ENCODE data around the gene DIAPH2. TPM values are rescaled to one million over a fixed set of nuclear protein-coding genes. Genes with fewer than 3 reads are reported as not detected.

The DIAPH2 gene
- total RNA-seq, 1 experiment from 2014 or later, result 15.9 TPM

DNA sequence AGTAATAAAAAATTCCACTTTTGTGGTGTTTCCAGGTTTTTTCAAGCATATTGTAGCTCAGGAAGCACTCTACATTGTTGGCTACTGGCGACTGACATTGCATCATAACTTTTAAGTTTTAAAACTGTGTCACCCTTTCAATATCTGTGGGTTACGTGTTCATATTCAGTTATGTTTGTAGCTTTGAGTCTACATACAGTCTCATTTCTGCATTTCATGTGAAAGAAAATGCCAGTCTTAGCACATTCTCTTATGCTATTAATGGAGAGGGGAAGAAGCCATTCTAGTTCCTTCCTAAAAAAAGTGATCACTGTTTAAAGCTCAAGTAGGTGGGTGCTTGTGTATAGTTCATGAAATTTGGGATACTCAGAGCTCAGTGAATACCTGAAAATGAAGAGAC is 38.1 kb downstream of the DIAPH2 start:
- H3K27ac Mint-ChIP-seq, result no peak overlapping the region
- H3K4me3 Mint-ChIP-seq, result no peak overlapping the region
- H3K4me1 Mint-ChIP-seq, result peaks cover 12% of the 10 kb centered on the region
- ChIA-PET POLR2A (no interaction called here), CTCF (no interaction called here)
- TF ChIP-seq ZNF232 (CRISPR knock-in tag; IDR thresholded peaks at IDR 0.05), result no peak
- TF ChIP-seq KAT7 (CRISPR knock-in tag; IDR thresholded peaks at IDR 0.05; ENCODE audit: borderline replicate concordance), result no peak
- TF ChIP-seq JUN (CRISPR knock-in tag; IDR thresholded peaks at IDR 0.05), result no peak
- no peak for TF ChIP-seq CREB1 (CRISPR knock-in tag; IDR thresholded peaks at IDR 0.05)
- TF ChIP-seq, protein P1, sequence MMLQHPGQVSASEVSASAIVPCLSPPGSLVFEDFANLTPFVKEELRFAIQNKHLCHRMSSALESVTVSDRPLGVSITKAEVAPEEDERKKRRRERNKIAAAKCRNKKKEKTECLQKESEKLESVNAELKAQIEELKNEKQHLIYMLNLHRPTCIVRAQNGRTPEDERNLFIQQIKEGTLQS (CRISPR knock-in tag; conservative IDR thresholded peaks at IDR 0.05), result no peak
- TF ChIP-seq, protein P2, sequence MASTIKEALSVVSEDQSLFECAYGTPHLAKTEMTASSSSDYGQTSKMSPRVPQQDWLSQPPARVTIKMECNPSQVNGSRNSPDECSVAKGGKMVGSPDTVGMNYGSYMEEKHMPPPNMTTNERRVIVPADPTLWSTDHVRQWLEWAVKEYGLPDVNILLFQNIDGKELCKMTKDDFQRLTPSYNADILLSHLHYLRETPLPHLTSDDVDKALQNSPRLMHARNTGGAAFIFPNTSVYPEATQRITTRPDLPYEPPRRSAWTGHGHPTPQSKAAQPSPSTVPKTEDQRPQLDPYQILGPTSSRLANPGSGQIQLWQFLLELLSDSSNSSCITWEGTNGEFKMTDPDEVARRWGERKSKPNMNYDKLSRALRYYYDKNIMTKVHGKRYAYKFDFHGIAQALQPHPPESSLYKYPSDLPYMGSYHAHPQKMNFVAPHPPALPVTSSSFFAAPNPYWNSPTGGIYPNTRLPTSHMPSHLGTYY (CRISPR knock-in tag; IDR thresholded peaks at IDR 0.05), result no peak
- no peak for TF ChIP-seq JAZF1 (CRISPR knock-in tag; IDR thresholded peaks at IDR 0.05)
- TF ChIP-seq ELF4 (CRISPR knock-in tag; IDR thresholded peaks at IDR 0.05; ENCODE audit: low read depth), result no peak
- no peak for TF ChIP-seq SMAD4 (CRISPR knock-in tag; IDR thresholded peaks at IDR 0.05)
- TF ChIP-seq ZNF423 (CRISPR knock-in tag; IDR thresholded peaks at IDR 0.05), result no peak
- no peak for TF ChIP-seq NFATC4 (CRISPR knock-in tag; IDR thresholded peaks at IDR 0.05)
- peaks cover 8% of the 10 kb centered on the region for H3K27me3 Mint-ChIP-seq (ENCODE audit: low read depth)
- H3K36me3 Mint-ChIP-seq, result peaks cover 9% of the 10 kb centered on the region
- H3K9me3 Mint-ChIP-seq, result peaks cover 13% of the 10 kb centered on the region
- DNase-seq (ENCODE audit: low spot score) (no peak), ATAC-seq (no peak)

DNA sequence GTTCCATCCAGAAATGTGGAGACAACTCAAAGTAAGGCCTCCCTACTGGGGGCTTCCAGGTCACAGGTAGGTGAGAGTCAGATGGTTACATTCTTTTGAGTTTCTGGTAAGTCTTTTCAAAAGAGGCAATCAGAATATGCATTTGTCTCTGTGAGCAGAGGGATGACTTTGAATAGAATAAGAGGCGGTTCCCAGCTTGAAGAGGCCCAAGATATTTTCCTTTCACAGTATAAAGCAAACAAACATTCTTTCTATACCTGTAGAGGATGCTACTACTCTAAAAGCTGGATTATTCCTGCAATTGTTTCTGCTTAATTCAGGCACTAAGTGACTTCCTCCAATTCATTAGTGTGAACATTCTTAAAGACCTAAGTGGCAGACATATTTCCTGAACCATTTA is 44.4 kb downstream of the DIAPH2 start:
- DNase-seq (ENCODE audit: low spot score) (no peak), ATAC-seq (peak; percentile 52; the same call in 1 of the 2 replicates)
- Mint-ChIP-seq H3K4me3 (no peak overlapping the region), H3K27me3 (ENCODE audit: low read depth) (peaks cover 8% of the 10 kb centered on the region), H3K9me3 (no peaks in the 10 kb centered on the region), H3K27ac (no peak overlapping the region), H3K36me3 (no peaks in the 10 kb centered on the region), H3K4me1 (peaks cover 38% of the 10 kb centered on the region)
- TF ChIP-seq, protein P3, sequence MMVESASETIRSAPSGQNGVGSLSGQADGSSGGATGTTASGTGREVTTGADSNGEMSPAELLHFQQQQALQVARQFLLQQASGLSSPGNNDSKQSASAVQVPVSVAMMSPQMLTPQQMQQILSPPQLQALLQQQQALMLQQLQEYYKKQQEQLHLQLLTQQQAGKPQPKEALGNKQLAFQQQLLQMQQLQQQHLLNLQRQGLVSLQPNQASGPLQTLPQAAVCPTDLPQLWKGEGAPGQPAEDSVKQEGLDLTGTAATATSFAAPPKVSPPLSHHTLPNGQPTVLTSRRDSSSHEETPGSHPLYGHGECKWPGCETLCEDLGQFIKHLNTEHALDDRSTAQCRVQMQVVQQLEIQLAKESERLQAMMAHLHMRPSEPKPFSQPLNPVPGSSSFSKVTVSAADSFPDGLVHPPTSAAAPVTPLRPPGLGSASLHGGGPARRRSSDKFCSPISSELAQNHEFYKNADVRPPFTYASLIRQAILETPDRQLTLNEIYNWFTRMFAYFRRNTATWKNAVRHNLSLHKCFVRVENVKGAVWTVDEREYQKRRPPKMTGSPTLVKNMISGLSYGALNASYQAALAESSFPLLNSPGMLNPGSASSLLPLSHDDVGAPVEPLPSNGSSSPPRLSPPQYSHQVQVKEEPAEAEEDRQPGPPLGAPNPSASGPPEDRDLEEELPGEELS (CRISPR knock-in tag; IDR thresholded peaks at IDR 0.05), result no peak
- TF ChIP-seq OVOL2 (CRISPR knock-in tag; IDR thresholded peaks at IDR 0.05; ENCODE audit: borderline replicate concordance) (no peak), TP53 (CRISPR knock-in tag; IDR thresholded peaks at IDR 0.05) (no peak), CBFB (CRISPR knock-in tag; IDR thresholded peaks at IDR 0.05; ENCODE audit: low read depth) (no peak)
- TF ChIP-seq, protein P4, sequence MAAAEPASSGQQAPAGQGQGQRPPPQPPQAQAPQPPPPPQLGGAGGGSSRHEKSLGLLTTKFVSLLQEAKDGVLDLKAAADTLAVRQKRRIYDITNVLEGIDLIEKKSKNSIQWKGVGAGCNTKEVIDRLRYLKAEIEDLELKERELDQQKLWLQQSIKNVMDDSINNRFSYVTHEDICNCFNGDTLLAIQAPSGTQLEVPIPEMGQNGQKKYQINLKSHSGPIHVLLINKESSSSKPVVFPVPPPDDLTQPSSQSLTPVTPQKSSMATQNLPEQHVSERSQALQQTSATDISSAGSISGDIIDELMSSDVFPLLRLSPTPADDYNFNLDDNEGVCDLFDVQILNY (CRISPR knock-in tag; IDR thresholded peaks at IDR 0.05), result no peak
- TF ChIP-seq, protein P5, sequence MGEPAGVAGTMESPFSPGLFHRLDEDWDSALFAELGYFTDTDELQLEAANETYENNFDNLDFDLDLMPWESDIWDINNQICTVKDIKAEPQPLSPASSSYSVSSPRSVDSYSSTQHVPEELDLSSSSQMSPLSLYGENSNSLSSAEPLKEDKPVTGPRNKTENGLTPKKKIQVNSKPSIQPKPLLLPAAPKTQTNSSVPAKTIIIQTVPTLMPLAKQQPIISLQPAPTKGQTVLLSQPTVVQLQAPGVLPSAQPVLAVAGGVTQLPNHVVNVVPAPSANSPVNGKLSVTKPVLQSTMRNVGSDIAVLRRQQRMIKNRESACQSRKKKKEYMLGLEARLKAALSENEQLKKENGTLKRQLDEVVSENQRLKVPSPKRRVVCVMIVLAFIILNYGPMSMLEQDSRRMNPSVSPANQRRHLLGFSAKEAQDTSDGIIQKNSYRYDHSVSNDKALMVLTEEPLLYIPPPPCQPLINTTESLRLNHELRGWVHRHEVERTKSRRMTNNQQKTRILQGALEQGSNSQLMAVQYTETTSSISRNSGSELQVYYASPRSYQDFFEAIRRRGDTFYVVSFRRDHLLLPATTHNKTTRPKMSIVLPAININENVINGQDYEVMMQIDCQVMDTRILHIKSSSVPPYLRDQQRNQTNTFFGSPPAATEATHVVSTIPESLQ (CRISPR knock-in tag; IDR thresholded peaks at IDR 0.05), result no peak
- ChIA-PET POLR2A (no interaction called here), CTCF (no interaction called here)
